ENCODE data around the gene HPCAL4. TPM values are rescaled to one million over a fixed set of nuclear protein-coding genes. Genes with fewer than 3 reads are reported as not detected.

Gene HPCAL4
- total RNA-seq, 1 experiment from 2014 or later = not detected

- no peak overlapping the region for H3K4me3 ChIP-seq (ENCODE audit: insufficient read depth, low read depth, low read length)
- H3K27me3 ChIP-seq (ENCODE audit: control insufficient read depth, insufficient read depth, low read length) = peaks cover 67% of the 10 kb centered on the region
- no peaks in the 10 kb centered on the region for H3K36me3 ChIP-seq (replicated peaks; ENCODE audit: control insufficient read depth, insufficient read depth, low read length)
- no peak for DNase-seq
Observed at GRCh38 chr1:39659110-39659509, 32.1 kb downstream of the HPCAL4 start.

- H3K27me3 ChIP-seq (ENCODE audit: control insufficient read depth, insufficient read depth, low read length) = peaks cover 68% of the 10 kb centered on the region
- H3K36me3 ChIP-seq (replicated peaks; ENCODE audit: control insufficient read depth, insufficient read depth, low read length) = no peaks in the 10 kb centered on the region
- DNase-seq = peak; percentile 85
- no peak overlapping the region for H3K4me3 ChIP-seq (ENCODE audit: insufficient read depth, low read depth, low read length)
Observed at GRCh38 chr1:39657923-39658485, 33.2 kb downstream of the HPCAL4 start.

DNA sequence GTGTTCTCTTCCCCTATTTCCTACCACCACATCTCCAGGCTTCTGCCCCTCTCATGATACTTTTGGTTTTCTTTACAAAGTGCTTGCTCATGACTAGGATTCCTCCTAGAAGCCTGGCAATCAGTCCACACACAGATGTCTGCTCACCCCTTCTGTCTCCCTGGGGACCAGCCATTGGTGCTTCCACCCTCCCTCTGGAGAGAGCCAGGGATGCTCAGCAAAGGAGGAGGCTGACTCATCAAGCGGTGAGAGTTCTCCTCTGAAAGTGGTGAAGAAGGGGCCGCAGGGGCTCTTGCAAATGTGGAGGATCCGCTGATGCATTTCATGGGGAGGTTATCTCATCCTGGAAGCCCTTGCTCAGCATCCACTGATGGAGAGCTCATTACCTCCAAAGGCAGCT lies 33.8 kb downstream of the HPCAL4 start:
- Histone ChIP-seq H3K36me3 (replicated peaks; ENCODE audit: control insufficient read depth, insufficient read depth, low read length) (no peaks in the 10 kb centered on the region), H3K27me3 (ENCODE audit: control insufficient read depth, insufficient read depth, low read length) (peaks cover 63% of the 10 kb centered on the region), H3K4me3 (ENCODE audit: insufficient read depth, low read depth, low read length) (no peak overlapping the region)
- no peak for DNase-seq

DNA sequence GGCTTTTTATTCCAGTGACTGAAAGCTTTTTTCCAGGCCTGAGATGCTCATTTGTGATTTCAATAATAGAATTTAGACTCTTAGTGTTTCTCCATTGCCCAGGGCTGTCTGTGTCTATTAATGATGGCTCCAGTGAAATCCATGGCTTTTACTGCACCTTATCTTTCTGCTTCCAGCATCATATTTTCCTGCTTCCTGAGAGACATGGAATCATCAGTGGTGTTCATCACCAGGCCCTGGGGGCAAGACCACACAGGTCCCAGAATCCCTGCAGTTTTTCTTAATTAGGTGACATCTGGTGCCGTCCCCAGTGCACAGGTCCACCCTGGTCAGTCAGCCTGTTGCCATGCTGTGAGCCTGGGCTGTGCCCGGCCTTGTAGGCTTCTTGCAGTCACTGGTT lies 34.8 kb downstream of the HPCAL4 start:
- Histone ChIP-seq H3K36me3 (replicated peaks; ENCODE audit: control insufficient read depth, insufficient read depth, low read length) (no peaks in the 10 kb centered on the region), H3K27me3 (ENCODE audit: control insufficient read depth, insufficient read depth, low read length) (peaks cover 53% of the 10 kb centered on the region; the same call in 1 of the 2 replicates), H3K4me3 (ENCODE audit: insufficient read depth, low read depth, low read length) (no peak overlapping the region)
- DNase-seq = no peak

GRCh38 chr1:39655578-39656268 lies 35.5 kb downstream of the HPCAL4 start:
- DNase-seq = no peak
- Histone ChIP-seq H3K36me3 (replicated peaks; ENCODE audit: control insufficient read depth, insufficient read depth, low read length) (no peaks in the 10 kb centered on the region), H3K4me3 (ENCODE audit: insufficient read depth, low read depth, low read length) (no peak overlapping the region), H3K27me3 (ENCODE audit: control insufficient read depth, insufficient read depth, low read length) (peaks cover 48% of the 10 kb centered on the region; the same call in 1 of the 2 replicates)

GRCh38 chr1:39654291-39654690 lies 36.9 kb downstream of the HPCAL4 start:
- H3K36me3 ChIP-seq (replicated peaks; ENCODE audit: control insufficient read depth, insufficient read depth, low read length) = no peaks in the 10 kb centered on the region
- no peak for DNase-seq
- H3K27me3 ChIP-seq (ENCODE audit: control insufficient read depth, insufficient read depth, low read length) = peaks cover 41% of the 10 kb centered on the region; the same call in 1 of the 2 replicates
- no peak overlapping the region for H3K4me3 ChIP-seq (ENCODE audit: insufficient read depth, low read depth, low read length)

DNA sequence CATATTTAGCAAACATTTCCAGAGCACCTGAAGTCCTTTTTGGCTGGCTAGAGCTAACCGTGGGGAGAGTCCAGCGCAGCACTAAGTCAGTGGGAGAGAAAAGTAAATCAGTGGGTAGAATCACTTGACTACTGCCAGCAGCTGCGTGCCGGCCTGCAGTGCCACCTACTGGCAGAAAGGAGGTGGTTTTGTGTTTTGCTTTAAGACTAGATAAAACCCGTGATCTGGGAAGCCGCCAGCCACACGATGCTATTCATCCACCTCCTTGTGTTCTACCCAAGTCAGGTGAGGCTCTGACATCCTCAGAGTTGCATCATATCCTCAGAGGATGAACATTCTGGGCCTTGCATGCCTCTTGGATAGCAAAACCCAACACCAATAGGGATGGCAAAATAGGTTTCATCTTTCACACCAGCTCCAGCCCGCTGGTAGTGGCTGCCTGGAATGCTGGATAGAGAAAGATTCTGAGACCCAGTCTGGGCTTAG lies 37.6 kb downstream of the HPCAL4 start:
- no peak overlapping the region for H3K4me3 ChIP-seq (ENCODE audit: insufficient read depth, low read depth, low read length)
- no peaks in the 10 kb centered on the region for H3K36me3 ChIP-seq (replicated peaks; ENCODE audit: control insufficient read depth, insufficient read depth, low read length)
- peak; percentile 73 for DNase-seq
- peaks cover 34% of the 10 kb centered on the region; the same call in 1 of the 2 replicates for H3K27me3 ChIP-seq (ENCODE audit: control insufficient read depth, insufficient read depth, low read length)

- peaks cover 29% of the 10 kb centered on the region; the same call in 1 of the 2 replicates for H3K27me3 ChIP-seq (ENCODE audit: control insufficient read depth, insufficient read depth, low read length)
- H3K4me3 ChIP-seq (ENCODE audit: insufficient read depth, low read depth, low read length) = no peak overlapping the region
- H3K36me3 ChIP-seq (replicated peaks; ENCODE audit: control insufficient read depth, insufficient read depth, low read length) = no peaks in the 10 kb centered on the region
- DNase-seq = no peak
Observed at GRCh38 chr1:39652554-39652953, 38.7 kb downstream of the HPCAL4 start.

DNA sequence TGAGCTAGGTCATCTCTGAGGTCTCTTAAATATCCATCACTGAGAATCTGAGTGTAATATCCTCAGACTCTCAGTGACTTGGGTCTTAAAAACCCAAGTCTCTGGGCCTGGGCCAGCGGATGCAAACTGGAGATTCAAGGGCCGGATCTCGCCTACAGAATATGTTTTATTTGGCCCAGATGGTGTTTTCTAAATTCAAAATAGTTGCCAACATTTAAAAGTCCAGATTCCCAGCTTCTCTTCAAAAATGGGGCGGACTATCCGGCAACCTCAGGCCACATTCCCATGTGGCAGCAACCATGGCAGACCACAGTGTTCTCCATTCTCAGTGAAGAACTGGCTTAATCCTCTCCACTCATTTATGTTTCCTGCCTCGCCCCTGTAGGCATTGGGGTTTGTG lies 39.1 kb downstream of the HPCAL4 start:
- Histone ChIP-seq H3K36me3 (replicated peaks; ENCODE audit: control insufficient read depth, insufficient read depth, low read length) (no peaks in the 10 kb centered on the region), H3K4me3 (ENCODE audit: insufficient read depth, low read depth, low read length) (no peak overlapping the region), H3K27me3 (ENCODE audit: control insufficient read depth, insufficient read depth, low read length) (peaks cover 27% of the 10 kb centered on the region; the same call in 1 of the 2 replicates)
- no peak for DNase-seq

GRCh38 chr1:39650431-39650830 lies 40.8 kb downstream of the HPCAL4 start:
- DNase-seq = no peak
- H3K4me3 ChIP-seq (ENCODE audit: insufficient read depth, low read depth, low read length) = no peak overlapping the region
- H3K27me3 ChIP-seq (ENCODE audit: control insufficient read depth, insufficient read depth, low read length) = peaks cover 20% of the 10 kb centered on the region; the same call in 1 of the 2 replicates
- H3K36me3 ChIP-seq (replicated peaks; ENCODE audit: control insufficient read depth, insufficient read depth, low read length) = no peaks in the 10 kb centered on the region

- no peak for DNase-seq
- Histone ChIP-seq H3K4me3 (ENCODE audit: insufficient read depth, low read depth, low read length) (no peak overlapping the region), H3K36me3 (replicated peaks; ENCODE audit: control insufficient read depth, insufficient read depth, low read length) (no peaks in the 10 kb centered on the region), H3K27me3 (ENCODE audit: control insufficient read depth, insufficient read depth, low read length) (peaks cover 23% of the 10 kb centered on the region; the same call in 1 of the 2 replicates)
Observed at GRCh38 chr1:39649636-39650185, 41.5 kb downstream of the HPCAL4 start.

GRCh38 chr1:39648496-39648895 lies 42.7 kb downstream of the HPCAL4 start:
- no peak overlapping the region for H3K4me3 ChIP-seq (ENCODE audit: insufficient read depth, low read depth, low read length)
- H3K27me3 ChIP-seq (ENCODE audit: control insufficient read depth, insufficient read depth, low read length) = peaks cover 22% of the 10 kb centered on the region; the same call in 1 of the 2 replicates
- no peaks in the 10 kb centered on the region for H3K36me3 ChIP-seq (replicated peaks; ENCODE audit: control insufficient read depth, insufficient read depth, low read length)
- no peak for DNase-seq

DNA sequence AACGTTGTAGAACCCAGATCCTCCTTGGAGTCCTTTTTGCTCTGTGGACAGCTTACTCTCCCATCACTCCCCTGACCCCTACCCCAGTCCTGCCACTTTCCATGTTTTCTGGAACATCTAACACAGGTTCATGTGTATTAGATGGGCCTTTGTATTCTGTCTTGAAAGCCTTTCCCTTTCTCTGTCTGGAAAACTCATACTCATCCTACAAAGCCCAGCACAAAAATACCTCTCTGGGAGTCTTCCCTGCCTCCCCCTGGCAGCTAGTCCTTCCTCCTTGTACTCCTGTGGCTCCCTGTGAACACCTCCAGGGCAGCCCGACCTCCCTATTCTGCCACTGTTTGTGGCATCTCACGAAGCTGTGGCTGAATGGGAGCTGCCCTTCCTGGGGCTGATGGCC lies 44.0 kb downstream of the HPCAL4 start:
- no peaks in the 10 kb centered on the region for H3K36me3 ChIP-seq (replicated peaks; ENCODE audit: control insufficient read depth, insufficient read depth, low read length)
- H3K27me3 ChIP-seq (ENCODE audit: control insufficient read depth, insufficient read depth, low read length) = peaks cover 22% of the 10 kb centered on the region; the same call in 1 of the 2 replicates
- H3K4me3 ChIP-seq (ENCODE audit: insufficient read depth, low read depth, low read length) = no peak overlapping the region
- no peak for DNase-seq

DNA sequence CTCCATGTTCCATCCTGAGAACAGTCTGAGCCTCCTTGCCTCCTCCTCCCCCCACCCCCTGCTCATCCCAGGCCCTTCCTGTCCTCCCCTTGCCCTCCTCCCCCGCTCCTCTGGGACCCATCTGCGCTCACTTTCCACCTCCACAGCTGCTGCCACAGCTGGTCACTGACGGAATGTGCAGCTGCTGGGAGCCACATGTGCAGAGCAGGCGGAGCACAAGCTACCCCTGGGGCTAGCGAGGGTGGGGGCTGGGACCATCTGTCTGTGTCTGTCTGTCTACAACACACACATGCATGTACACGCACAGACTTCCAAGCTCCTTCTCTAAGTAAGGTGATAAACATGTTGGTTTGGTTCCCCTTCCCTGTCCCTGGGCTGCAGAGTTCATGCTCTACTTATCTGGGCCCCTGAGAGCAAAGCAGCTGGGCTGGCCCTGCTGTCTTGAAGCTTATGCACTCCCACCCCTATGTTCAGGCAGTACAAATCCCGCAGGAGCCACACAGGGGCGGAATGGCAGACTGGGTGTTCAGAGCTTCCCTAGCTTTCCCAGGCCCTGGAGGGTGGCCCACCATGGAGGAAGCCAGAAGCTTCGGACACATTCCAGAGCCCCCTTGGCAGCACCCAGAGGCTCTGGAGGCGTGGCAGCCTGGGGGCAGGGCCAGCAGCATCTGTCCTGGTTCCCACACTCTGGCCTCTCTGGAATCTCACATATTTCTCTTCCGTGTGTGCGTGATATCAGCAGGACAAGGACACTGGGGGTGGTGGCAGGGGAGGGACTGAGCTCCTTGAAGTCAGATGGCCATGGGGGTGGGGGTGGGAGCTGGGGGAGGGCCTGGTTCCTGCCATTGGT lies 44.8 kb downstream of the HPCAL4 start:
- peak; percentile 73 for DNase-seq

More for the DNA sequence above, 44.8 kb downstream of the HPCAL4 start:
- Histone ChIP-seq H3K36me3 (replicated peaks; ENCODE audit: control insufficient read depth, insufficient read depth, low read length) (no peaks in the 10 kb centered on the region), H3K4me3 (ENCODE audit: insufficient read depth, low read depth, low read length) (no peak overlapping the region), H3K27me3 (ENCODE audit: control insufficient read depth, insufficient read depth, low read length) (peaks cover 22% of the 10 kb centered on the region; the same call in 1 of the 2 replicates)
